ENCODE data around the gene APOH.

DNA sequence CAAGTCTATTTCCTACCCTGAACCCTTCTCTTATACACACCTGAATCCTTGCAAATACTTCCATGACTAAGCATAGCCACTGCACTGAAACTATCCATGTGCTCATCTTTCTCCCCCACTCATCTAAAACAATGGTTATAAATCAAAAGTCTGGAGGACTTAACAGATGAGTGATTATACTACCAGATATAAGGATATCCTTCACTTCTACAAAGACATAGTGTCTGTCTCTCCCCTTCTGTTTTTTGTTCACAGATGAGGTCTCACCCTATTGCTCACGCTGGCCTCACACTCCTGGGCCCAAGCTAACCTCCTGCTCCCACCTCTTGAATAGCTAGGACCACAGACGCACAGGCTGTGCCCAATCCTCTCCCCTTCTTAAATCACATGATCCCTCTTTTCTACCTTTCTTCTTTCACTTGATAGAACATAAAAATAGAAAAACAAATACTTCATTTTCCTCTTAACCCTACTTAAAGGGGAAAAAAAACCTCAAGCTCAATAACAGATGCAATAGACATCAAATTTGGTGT is 56.5 kb downstream of the APOH start:
- TF ChIP-seq, protein P1, sequence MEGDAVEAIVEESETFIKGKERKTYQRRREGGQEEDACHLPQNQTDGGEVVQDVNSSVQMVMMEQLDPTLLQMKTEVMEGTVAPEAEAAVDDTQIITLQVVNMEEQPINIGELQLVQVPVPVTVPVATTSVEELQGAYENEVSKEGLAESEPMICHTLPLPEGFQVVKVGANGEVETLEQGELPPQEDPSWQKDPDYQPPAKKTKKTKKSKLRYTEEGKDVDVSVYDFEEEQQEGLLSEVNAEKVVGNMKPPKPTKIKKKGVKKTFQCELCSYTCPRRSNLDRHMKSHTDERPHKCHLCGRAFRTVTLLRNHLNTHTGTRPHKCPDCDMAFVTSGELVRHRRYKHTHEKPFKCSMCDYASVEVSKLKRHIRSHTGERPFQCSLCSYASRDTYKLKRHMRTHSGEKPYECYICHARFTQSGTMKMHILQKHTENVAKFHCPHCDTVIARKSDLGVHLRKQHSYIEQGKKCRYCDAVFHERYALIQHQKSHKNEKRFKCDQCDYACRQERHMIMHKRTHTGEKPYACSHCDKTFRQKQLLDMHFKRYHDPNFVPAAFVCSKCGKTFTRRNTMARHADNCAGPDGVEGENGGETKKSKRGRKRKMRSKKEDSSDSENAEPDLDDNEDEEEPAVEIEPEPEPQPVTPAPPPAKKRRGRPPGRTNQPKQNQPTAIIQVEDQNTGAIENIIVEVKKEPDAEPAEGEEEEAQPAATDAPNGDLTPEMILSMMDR (IDR thresholded peaks at IDR 0.05; ENCODE audit: borderline replicate concordance, extremely low read depth, low read length, poor library complexity, severe bottlenecking) = no peak
- no peak for TF ChIP-seq EZH2 (IDR thresholded peaks at IDR 0.05; ENCODE audit: borderline replicate concordance, low read depth, low read length, severe bottlenecking)

All from DND-41 (cell line).